ENCODE data around the gene SMYD1. TPM values are rescaled to one million over a fixed set of nuclear protein-coding genes. Genes with fewer than 3 reads are reported as not detected.

The SMYD1 gene
- total and polyA plus RNA-seq, 10 of the 15 experiments (the other 5 are each of a cell fraction or from before 2014, with no cell fraction given) = 0.09 TPM; not detected in 9

- FAIRE-seq = no peak
- WGBS (ENCODE audit: insufficient coverage, insufficient replicate concordance, low lambda C conversion rate, missing lambda C conversion rate) = 0% methylated on average over 2 of the region's 2 CpGs
These were observed 43.2 kb downstream of the SMYD1 start for GRCh38 chr2:88110830-88111229.

More at GRCh38 chr2:88110830-88111229, 43.2 kb downstream of the SMYD1 start:
- H3K9me3 ChIP-seq (replicated peaks; ENCODE audit: control insufficient read depth, insufficient read depth, low read length) = no peaks in the 10 kb centered on the region
- H3K36me3 ChIP-seq (ENCODE audit: control insufficient read depth in 2 of 2, insufficient read depth in 2 of 2, low read length in 1 of 2) = no peaks in the 10 kb centered on the region
- no peaks in the 10 kb centered on the region for H4K20me1 ChIP-seq (ENCODE audit: control insufficient read depth, insufficient read depth)
- no peak overlapping the region for H3K27ac ChIP-seq (ENCODE audit: control insufficient read depth, insufficient read depth)
- H3K27me3 ChIP-seq (replicated peaks in 1 of 2; ENCODE audit: control insufficient read depth in 2 of 2, insufficient read depth in 2 of 2, low read length in 1 of 2) = no peaks in the 10 kb centered on the region; a peak in 1 of 4 replicates
- RAD21 ChIA-PET (ENCODE audit: unreplicated experiment) = no interaction called here
- CTCF ChIA-PET = interaction anchor here (0.6 to 1.2 kb wide), 2 partner anchors 50 to 51 kb away, joined by 4 read pairs; no protein-coding TSS in a partner anchor
- SMC1A ChIA-PET (ENCODE audit: uncharacterized antibody, unreplicated experiment) = no interaction called here
- POLR2A ChIA-PET = no interaction called here
- no peak for DNase-seq (ENCODE audit: low read depth, low spot score)
- no peak overlapping the region for H2AFZ ChIP-seq (ENCODE audit: control insufficient read depth, low read depth, low read length)
- ATAC-seq = no peak
- H3K79me2 ChIP-seq (ENCODE audit: control insufficient read depth, insufficient read depth, low read length) = no peaks in the 10 kb centered on the region
- no peak overlapping the region for H3K4me3 ChIP-seq
- H3K4me2 ChIP-seq (ENCODE audit: control insufficient read depth, insufficient read depth) = no peak overlapping the region
- no TSS peak for BruUV-seq (replicated peaks)
- H3K9ac ChIP-seq (ENCODE audit: control insufficient read depth, insufficient read depth, low read length) = no peak overlapping the region
- TF ChIP-seq PKNOX1 (IDR thresholded peaks at IDR 0.05) (no peak), JUNB (IDR thresholded peaks at IDR 0.05) (no peak), SMARCA5 (IDR thresholded peaks at IDR 0.05) (no peak), EP300 (IDR thresholded peaks at IDR 0.05; ENCODE audit: borderline replicate concordance in 1 of 2, control insufficient read depth in 1 of 2, low read depth in 2 of 2, low read length in 2 of 2) (no peak), BHLHE40 (IDR thresholded peaks at IDR 0.05; ENCODE audit: borderline replicate concordance in 1 of 2, low read depth in 2 of 2, low read length in 1 of 2) (no peak), IKZF2 (IDR thresholded peaks at IDR 0.05) (no peak), FOXM1 (IDR thresholded peaks at IDR 0.05; ENCODE audit: low read depth, low read length) (no peak), IRF3 (IDR thresholded peaks at IDR 0.05) (no peak), MXI1 (IDR thresholded peaks at IDR 0.05; ENCODE audit: low read depth, low read length) (no peak), USF2 (IDR thresholded peaks at IDR 0.05; ENCODE audit: borderline replicate concordance, low read depth, low read length) (no peak)
- intact Hi-C loops (cut with micrococcal nuclease; ENCODE audit: unreplicated experiment) (no loop called here), in situ Hi-C loops (cut with MboI) (loop anchor here (5.0 kb wide), 1 partner anchor 49 kb away; no protein-coding TSS in a partner anchor)
- no peaks in the 10 kb centered on the region for H3K4me1 ChIP-seq (ENCODE audit: control insufficient read depth, insufficient read depth, low read length)

All from GM12878 (cell line).